ENCODE results near the gene HINT1.
A peak's percentile ranks its signal among the peaks of the same experiment; 100 is the strongest.

Gene HINT1

DNA sequence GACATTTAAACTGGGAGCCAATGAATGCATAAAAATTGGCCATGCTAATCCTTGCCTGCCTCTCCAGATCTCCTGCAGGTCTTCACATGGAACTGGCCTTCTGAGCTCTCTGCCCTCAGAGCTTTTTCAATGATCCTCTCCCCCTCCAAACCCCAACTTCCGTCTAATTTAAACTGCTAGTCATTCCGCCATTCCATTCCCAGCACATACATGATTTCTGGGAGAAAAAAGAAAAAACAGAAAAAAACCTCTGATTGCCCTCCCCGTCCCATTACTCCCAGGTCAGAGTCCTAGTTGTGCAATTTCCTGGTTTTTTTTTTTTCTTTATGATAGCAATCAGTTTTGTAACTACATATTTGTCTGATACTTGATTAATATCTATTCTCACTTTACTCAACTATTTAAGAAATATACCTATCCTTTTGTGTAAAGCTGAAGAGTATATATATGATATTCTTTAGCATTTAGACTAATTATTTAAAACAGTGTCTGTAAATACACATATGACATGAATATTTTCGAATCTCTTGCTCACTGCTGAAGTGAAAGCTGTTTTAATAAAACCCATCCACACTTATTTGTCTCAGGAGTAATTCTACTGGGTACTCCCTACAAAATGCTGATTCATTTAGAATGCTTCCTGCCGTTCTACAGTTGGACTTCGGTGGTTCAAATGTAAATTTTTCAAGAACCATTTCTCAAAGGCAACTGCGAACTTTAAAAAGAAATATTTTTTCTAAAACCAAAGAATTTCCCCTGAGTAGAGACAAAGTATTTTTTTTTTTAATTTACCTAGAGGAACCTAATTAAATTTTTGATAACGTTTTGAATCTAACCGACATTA lies 1.6 kb downstream of the HINT1 start:
- peak overlapping the region; percentile 93 for H3K4me3 ChIP-seq (ENCODE audit: control insufficient read depth, low read depth, low read length)
- DNase-seq (ENCODE audit: low read depth), result no peak
- TF ChIP-seq, protein P1, sequence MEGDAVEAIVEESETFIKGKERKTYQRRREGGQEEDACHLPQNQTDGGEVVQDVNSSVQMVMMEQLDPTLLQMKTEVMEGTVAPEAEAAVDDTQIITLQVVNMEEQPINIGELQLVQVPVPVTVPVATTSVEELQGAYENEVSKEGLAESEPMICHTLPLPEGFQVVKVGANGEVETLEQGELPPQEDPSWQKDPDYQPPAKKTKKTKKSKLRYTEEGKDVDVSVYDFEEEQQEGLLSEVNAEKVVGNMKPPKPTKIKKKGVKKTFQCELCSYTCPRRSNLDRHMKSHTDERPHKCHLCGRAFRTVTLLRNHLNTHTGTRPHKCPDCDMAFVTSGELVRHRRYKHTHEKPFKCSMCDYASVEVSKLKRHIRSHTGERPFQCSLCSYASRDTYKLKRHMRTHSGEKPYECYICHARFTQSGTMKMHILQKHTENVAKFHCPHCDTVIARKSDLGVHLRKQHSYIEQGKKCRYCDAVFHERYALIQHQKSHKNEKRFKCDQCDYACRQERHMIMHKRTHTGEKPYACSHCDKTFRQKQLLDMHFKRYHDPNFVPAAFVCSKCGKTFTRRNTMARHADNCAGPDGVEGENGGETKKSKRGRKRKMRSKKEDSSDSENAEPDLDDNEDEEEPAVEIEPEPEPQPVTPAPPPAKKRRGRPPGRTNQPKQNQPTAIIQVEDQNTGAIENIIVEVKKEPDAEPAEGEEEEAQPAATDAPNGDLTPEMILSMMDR (IDR thresholded peaks at IDR 0.05; ENCODE audit: control insufficient read depth, insufficient read depth, low read depth, low read length, missing control alignments), result no peak

DNA sequence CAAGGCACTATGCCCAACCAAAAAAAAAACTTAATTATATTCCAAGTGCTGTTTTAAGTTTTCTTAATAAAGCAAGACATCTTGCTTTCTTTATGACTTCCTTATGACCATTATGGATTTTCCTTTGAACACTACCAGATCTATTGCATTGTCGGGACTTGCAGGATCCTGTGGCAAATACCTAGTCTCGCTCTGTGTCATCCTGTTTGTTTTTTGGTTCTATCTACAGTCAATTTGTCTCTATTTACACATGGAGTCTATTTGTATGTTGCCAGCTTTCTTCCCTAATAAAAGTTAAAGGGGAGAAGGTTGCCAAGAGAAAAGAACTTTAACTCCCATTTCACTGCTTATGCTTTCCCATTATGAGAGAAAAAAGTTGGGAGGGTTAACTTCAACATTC lies 4.9 kb downstream of the HINT1 start:
- no peak for DNase-seq (ENCODE audit: low read depth)
- TF ChIP-seq, protein P1 (IDR thresholded peaks at IDR 0.05; ENCODE audit: control insufficient read depth, insufficient read depth, low read depth, low read length, missing control alignments), result no peak
- H3K4me3 ChIP-seq (ENCODE audit: control insufficient read depth, low read depth, low read length), result no peak overlapping the region

GRCh38 chr5:131156957-131157356 lies 8.1 kb downstream of the HINT1 start:
- H3K4me3 ChIP-seq (ENCODE audit: control insufficient read depth, low read depth, low read length), result no peak overlapping the region
- no peak for DNase-seq (ENCODE audit: low read depth)
- TF ChIP-seq, protein P1 (IDR thresholded peaks at IDR 0.05; ENCODE audit: control insufficient read depth, insufficient read depth, low read depth, low read length, missing control alignments), result no peak

DNA sequence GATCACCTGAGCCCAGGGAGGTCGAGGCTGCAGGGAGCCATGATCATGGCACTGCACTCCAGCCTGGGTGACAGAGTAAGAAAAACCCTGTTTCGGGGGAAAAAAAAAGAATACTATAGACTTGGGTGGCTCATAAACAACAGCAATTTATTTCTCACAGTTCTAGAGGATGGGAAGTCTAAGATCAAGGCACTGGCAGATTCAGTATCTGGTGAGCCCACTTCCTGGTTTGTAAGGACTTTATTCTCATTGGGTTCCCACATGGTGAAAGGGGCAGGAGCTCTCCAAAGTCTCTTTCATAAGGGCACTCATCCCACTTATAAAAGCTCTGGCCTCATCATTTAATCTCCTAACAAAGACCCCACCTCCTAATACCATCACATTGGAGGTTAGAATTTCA lies 8.7 kb downstream of the HINT1 start:
- TF ChIP-seq, protein P1 (IDR thresholded peaks at IDR 0.05; ENCODE audit: control insufficient read depth, insufficient read depth, low read depth, low read length, missing control alignments), result no peak
- no peak overlapping the region for H3K4me3 ChIP-seq (ENCODE audit: control insufficient read depth, low read depth, low read length)
- no peak for DNase-seq (ENCODE audit: low read depth)

DNA sequence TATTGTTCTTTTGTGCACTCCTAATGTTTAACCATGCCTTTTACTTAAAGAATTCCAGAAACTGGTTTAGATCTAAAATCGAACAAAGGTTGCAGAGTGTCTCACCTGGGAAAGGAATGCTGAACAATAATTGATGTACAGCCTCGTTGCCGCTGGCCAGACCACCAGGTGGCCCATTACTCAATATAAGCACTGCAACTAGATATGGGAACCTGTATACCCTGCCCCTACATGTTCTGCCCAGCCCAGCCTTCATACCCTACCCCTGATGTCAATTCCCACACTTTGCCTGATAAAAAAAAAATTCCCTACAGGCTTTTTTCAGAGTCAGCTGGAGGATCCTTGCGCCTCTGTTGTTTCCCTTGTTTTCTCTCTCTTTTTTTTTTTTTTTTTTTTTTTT lies 13.8 kb downstream of the HINT1 start:
- DNase-seq (ENCODE audit: low read depth), result no peak
- H3K4me3 ChIP-seq (ENCODE audit: control insufficient read depth, low read depth, low read length), result no peak overlapping the region
- TF ChIP-seq, protein P1 (IDR thresholded peaks at IDR 0.05; ENCODE audit: control insufficient read depth, insufficient read depth, low read depth, low read length, missing control alignments), result no peak

GRCh38 chr5:131150408-131150807 lies 14.6 kb downstream of the HINT1 start:
- H3K4me3 ChIP-seq (ENCODE audit: control insufficient read depth, low read depth, low read length), result no peak overlapping the region
- DNase-seq (ENCODE audit: low read depth), result no peak
- TF ChIP-seq, protein P1 (IDR thresholded peaks at IDR 0.05; ENCODE audit: control insufficient read depth, insufficient read depth, low read depth, low read length, missing control alignments), result no peak
